Effector memory CD4-positive, alpha-beta T cell (primary cell): ENCODE data around the gene TRAK1.

Experiments
- DNase-seq, 3 donors: peaks; one replicate each; pipeline ENCODE4 v3.0.0-alpha.2; 2020
- H3K27ac ChIP-seq: 2 replicates; pipeline ENCODE4 v1.7.0; 2013; ENCODE audit warnings: mild to moderate bottlenecking, low read length, moderate library complexity; ENCODE audit not compliant: insufficient read depth, poor library complexity, severe bottlenecking
- H3K27me3 ChIP-seq: replicated peaks from 2 replicates; pipeline ENCODE4 v1.7.0; 2013; ENCODE audit warnings: mild to moderate bottlenecking, low read length; ENCODE audit not compliant: insufficient read depth, control insufficient read depth, poor library complexity, severe bottlenecking
- H3K36me3 ChIP-seq: 2 replicates; pipeline ENCODE4 v1.7.0; 2013; ENCODE audit warnings: mild to moderate bottlenecking, low read length, moderate library complexity; ENCODE audit not compliant: control insufficient read depth, insufficient read depth
- H3K4me1 ChIP-seq: 2 replicates; pipeline ENCODE4 v1.7.0; 2013; ENCODE audit warnings: low read length, mild to moderate bottlenecking; ENCODE audit not compliant: control insufficient read depth, insufficient read depth, poor library complexity, severe bottlenecking
- H3K4me3 ChIP-seq: 2 replicates; pipeline ENCODE4 v1.7.0; 2013; ENCODE audit warnings: low read length, low read depth, mild to moderate bottlenecking; ENCODE audit not compliant: insufficient read depth, poor library complexity, severe bottlenecking
- H3K9me3 ChIP-seq: 2 replicates; pipeline ENCODE4 v1.7.0; 2013; ENCODE audit warnings: mild to moderate bottlenecking, low read length, moderate library complexity; ENCODE audit not compliant: control insufficient read depth

The TRAK1 gene

GRCh38 chr3:42229266-42229941 lies 138.2 kb downstream of the TRAK1 start:
- no peak for DNase-seq
- no peaks in the 10 kb centered on the region for H3K27me3 ChIP-seq
- H3K4me3 ChIP-seq: no peak overlapping the region
- H3K9me3 ChIP-seq: no peaks in the 10 kb centered on the region
- H3K4me1 ChIP-seq: no peaks in the 10 kb centered on the region
- no peaks in the 10 kb centered on the region for H3K36me3 ChIP-seq
- no peak overlapping the region for H3K27ac ChIP-seq

GRCh38 chr3:42229942-42230688 lies 139.0 kb downstream of the TRAK1 start:
- no peaks in the 10 kb centered on the region for H3K36me3 ChIP-seq
- H3K27ac ChIP-seq: no peak overlapping the region
- no peaks in the 10 kb centered on the region for H3K27me3 ChIP-seq
- no peak overlapping the region for H3K4me3 ChIP-seq
- no peaks in the 10 kb centered on the region for H3K4me1 ChIP-seq
- no peaks in the 10 kb centered on the region for H3K9me3 ChIP-seq
- DNase-seq: no peak

GRCh38 chr3:42230860-42231259 lies 139.7 kb downstream of the TRAK1 start:
- Histone ChIP-seq H3K4me1 (no peaks in the 10 kb centered on the region), H3K36me3 (no peaks in the 10 kb centered on the region), H3K27me3 (no peaks in the 10 kb centered on the region), H3K27ac (no peak overlapping the region), H3K9me3 (no peaks in the 10 kb centered on the region), H3K4me3 (no peak overlapping the region)
- DNase-seq: no peak

- no peak for DNase-seq
- Histone ChIP-seq H3K27ac (no peak overlapping the region), H3K9me3 (no peaks in the 10 kb centered on the region), H3K4me1 (no peaks in the 10 kb centered on the region), H3K27me3 (no peaks in the 10 kb centered on the region), H3K36me3 (no peaks in the 10 kb centered on the region), H3K4me3 (no peak overlapping the region)
Observed at GRCh38 chr3:42235532-42235931, 144.4 kb downstream of the TRAK1 start.

- DNase-seq: no peak
Observed at GRCh38 chr3:42236611-42237010, 145.5 kb downstream of the TRAK1 start.

GRCh38 chr3:42246091-42246490 lies 154.9 kb downstream of the TRAK1 start:
- H3K27ac ChIP-seq: no peak overlapping the region
- H3K4me3 ChIP-seq: no peak overlapping the region
- no peaks in the 10 kb centered on the region for H3K36me3 ChIP-seq
- H3K9me3 ChIP-seq: no peaks in the 10 kb centered on the region
- H3K27me3 ChIP-seq: no peaks in the 10 kb centered on the region
- DNase-seq: no peak
- H3K4me1 ChIP-seq: no peaks in the 10 kb centered on the region

More at GRCh38 chr3:42236611-42237010, 145.5 kb downstream of the TRAK1 start:
- Histone ChIP-seq H3K27ac (no peak overlapping the region), H3K4me3 (no peak overlapping the region), H3K9me3 (no peaks in the 10 kb centered on the region), H3K4me1 (no peaks in the 10 kb centered on the region), H3K27me3 (no peaks in the 10 kb centered on the region), H3K36me3 (no peaks in the 10 kb centered on the region)

- Histone ChIP-seq H3K27me3 (no peaks in the 10 kb centered on the region), H3K27ac (no peak overlapping the region), H3K36me3 (no peaks in the 10 kb centered on the region), H3K4me1 (no peaks in the 10 kb centered on the region), H3K9me3 (no peaks in the 10 kb centered on the region), H3K4me3 (no peak overlapping the region)
- DNase-seq: peak in 2 of 3 donors; percentile 12 to 18
Observed at GRCh38 chr3:42247576-42248027, 156.4 kb downstream of the TRAK1 start.

GRCh38 chr3:42250761-42251160 lies 159.6 kb downstream of the TRAK1 start:
- Histone ChIP-seq H3K4me3 (no peak overlapping the region), H3K9me3 (no peaks in the 10 kb centered on the region), H3K36me3 (no peaks in the 10 kb centered on the region), H3K27ac (no peak overlapping the region), H3K4me1 (no peaks in the 10 kb centered on the region), H3K27me3 (no peaks in the 10 kb centered on the region)
- no peak for DNase-seq

GRCh38 chr3:42254566-42254965 lies 163.4 kb downstream of the TRAK1 start:
- Histone ChIP-seq H3K4me3 (no peak overlapping the region), H3K36me3 (no peaks in the 10 kb centered on the region), H3K9me3 (no peaks in the 10 kb centered on the region), H3K4me1 (no peaks in the 10 kb centered on the region), H3K27me3 (no peaks in the 10 kb centered on the region), H3K27ac (no peak overlapping the region)
- no peak for DNase-seq

- H3K27ac ChIP-seq: no peak overlapping the region
- H3K9me3 ChIP-seq: no peaks in the 10 kb centered on the region
- no peaks in the 10 kb centered on the region for H3K27me3 ChIP-seq
- H3K4me1 ChIP-seq: no peaks in the 10 kb centered on the region
- no peak for DNase-seq
- H3K4me3 ChIP-seq: no peak overlapping the region
- no peaks in the 10 kb centered on the region for H3K36me3 ChIP-seq
Observed at GRCh38 chr3:42256135-42256819, 165.1 kb downstream of the TRAK1 start.
